Hepatocyte (in vitro differentiated cells): ENCODE measurements around the gene TAAR1.

Experiments used
- CTCF ChIP-seq: fragments of 200-600 bp; sonication (generic); IDR thresholded peaks from 2 replicates; pipeline ENCODE4 v1.5.1; 2016; ENCODE audit warnings: antibody characterized with exemption, mild to moderate bottlenecking; ENCODE audit not compliant: poor library complexity
- EZH2 ChIP-seq: fragments of 200-600 bp; sonication (generic); IDR thresholded peaks from 2 replicates; pipeline ENCODE4 v1.6.1; 2016; ENCODE audit warnings: antibody characterized with exemption, mild to moderate bottlenecking, borderline replicate concordance

- TF ChIP-seq CTCF (no peak), EZH2 (no peak)
Measured at GRCh38 chr6:132661906-132662305, 2.9 kb upstream of the TAAR1 start.
